Measurements from ENCODE around the gene MYH14. TPM values are rescaled to one million over a fixed set of nuclear protein-coding genes. Genes with fewer than 3 reads are reported as not detected.

Gene MYH14
- total and polyA plus RNA-seq, 2 experiments from 2014 or later = 1.8 to 3.0 TPM

- no peak overlapping the region for H3K27ac ChIP-seq
- no peaks in the 10 kb centered on the region for H3K36me3 ChIP-seq
- no peaks in the 10 kb centered on the region for H3K9me3 ChIP-seq (ENCODE audit: low read depth)
- H3K27me3 ChIP-seq = no peaks in the 10 kb centered on the region
- DNase-seq (ENCODE audit: low read depth in 1 of 2, low spot score in 1 of 2) = no peak
- H3K4me1 ChIP-seq (ENCODE audit: low read depth) = no peaks in the 10 kb centered on the region
- H3K4me3 ChIP-seq = no peak overlapping the region
- no peak for TF ChIP-seq CTCF (IDR thresholded peaks at IDR 0.05; ENCODE audit: low read depth, low read length)
Observed at GRCh38 chr19:50174100-50174793, 29.2 kb upstream of the MYH14 start.

DNA sequence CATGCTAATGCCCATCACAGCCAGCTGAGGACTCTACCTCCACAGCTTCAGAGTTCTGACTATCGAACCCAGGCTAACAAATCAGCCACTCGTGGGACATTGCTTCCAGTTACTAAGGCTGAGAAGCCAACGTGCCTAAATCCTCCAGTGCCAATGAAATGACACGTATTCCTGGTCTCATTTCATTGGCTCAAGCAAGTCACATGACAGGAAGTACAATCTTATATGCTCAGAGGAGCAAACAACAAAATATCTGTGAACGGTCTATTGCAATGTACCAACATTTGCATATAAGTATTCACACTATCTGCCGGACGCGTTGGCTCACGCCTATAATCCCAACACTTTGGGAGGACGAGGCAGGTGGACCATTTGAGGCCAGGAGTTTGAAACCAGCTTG, 27.5 kb upstream of the MYH14 start:
- DNase-seq (ENCODE audit: low read depth in 1 of 2, low spot score in 1 of 2) = no peak
- H3K4me3 ChIP-seq = no peak overlapping the region
- no peaks in the 10 kb centered on the region for H3K27me3 ChIP-seq
- TF ChIP-seq CTCF (IDR thresholded peaks at IDR 0.05; ENCODE audit: low read depth, low read length) = no peak
- no peaks in the 10 kb centered on the region for H3K36me3 ChIP-seq
- H3K27ac ChIP-seq = no peak overlapping the region
- no peaks in the 10 kb centered on the region for H3K9me3 ChIP-seq (ENCODE audit: low read depth)
- H3K4me1 ChIP-seq (ENCODE audit: low read depth) = no peaks in the 10 kb centered on the region

- no peak for TF ChIP-seq CTCF (IDR thresholded peaks at IDR 0.05; ENCODE audit: low read depth, low read length)
- Histone ChIP-seq H3K36me3 (no peaks in the 10 kb centered on the region), H3K9me3 (ENCODE audit: low read depth) (no peaks in the 10 kb centered on the region), H3K27ac (no peak overlapping the region), H3K4me1 (ENCODE audit: low read depth) (no peaks in the 10 kb centered on the region), H3K4me3 (no peak overlapping the region), H3K27me3 (no peaks in the 10 kb centered on the region)
- no peak for DNase-seq (ENCODE audit: low read depth in 1 of 2, low spot score in 1 of 2)
Observed at GRCh38 chr19:50176775-50177174, 26.6 kb upstream of the MYH14 start.

- no peaks in the 10 kb centered on the region for H3K9me3 ChIP-seq (ENCODE audit: low read depth)
- no peak for TF ChIP-seq CTCF (IDR thresholded peaks at IDR 0.05; ENCODE audit: low read depth, low read length)
- no peaks in the 10 kb centered on the region for H3K4me1 ChIP-seq (ENCODE audit: low read depth)
- H3K27me3 ChIP-seq = no peaks in the 10 kb centered on the region
- H3K4me3 ChIP-seq = no peak overlapping the region
- H3K36me3 ChIP-seq = no peaks in the 10 kb centered on the region
- no peak overlapping the region for H3K27ac ChIP-seq
- DNase-seq (ENCODE audit: low read depth in 1 of 2, low spot score in 1 of 2) = no peak
Observed at GRCh38 chr19:50178320-50178719, 25.1 kb upstream of the MYH14 start.

DNA sequence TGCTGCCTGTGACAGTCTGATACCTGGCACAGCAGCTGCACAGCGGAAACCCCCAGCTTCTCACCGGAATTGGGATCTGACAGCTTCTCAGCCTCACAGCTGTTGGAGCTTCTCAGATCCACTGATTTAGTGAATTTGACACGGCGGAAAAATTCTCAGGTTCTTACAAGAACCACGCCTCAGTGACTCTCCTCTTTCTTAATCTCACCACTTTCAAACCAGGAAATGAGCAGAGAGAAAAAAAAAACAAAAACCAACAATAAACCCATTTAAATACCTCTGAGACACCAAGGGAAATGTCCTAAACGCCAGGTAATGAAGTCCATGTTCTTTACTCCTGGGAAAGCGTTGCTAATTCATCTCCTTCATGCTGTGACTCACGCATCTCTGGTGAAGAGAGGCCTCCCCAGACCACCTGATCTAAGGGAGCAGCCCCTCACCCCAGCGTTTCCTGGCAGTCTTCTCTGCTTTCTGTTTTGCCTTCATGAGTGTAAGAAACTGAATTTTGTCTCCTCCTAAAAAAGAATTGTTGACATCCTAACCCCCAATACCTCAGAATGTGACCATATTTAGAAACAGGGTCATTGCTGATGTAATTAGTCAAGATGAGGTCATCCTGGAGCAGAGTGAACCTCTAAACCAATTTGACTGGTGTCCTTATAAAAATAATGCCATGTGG, 24.4 kb upstream of the MYH14 start:
- Histone ChIP-seq H3K27ac (no peak overlapping the region), H3K4me3 (no peak overlapping the region), H3K4me1 (ENCODE audit: low read depth) (no peaks in the 10 kb centered on the region), H3K36me3 (no peaks in the 10 kb centered on the region), H3K27me3 (no peaks in the 10 kb centered on the region), H3K9me3 (ENCODE audit: low read depth) (no peaks in the 10 kb centered on the region)
- no peak for TF ChIP-seq CTCF (IDR thresholded peaks at IDR 0.05; ENCODE audit: low read depth, low read length)
- no peak for DNase-seq (ENCODE audit: low read depth in 1 of 2, low spot score in 1 of 2)

Data from cardiac muscle cell (in vitro differentiated cells and primary cell).